ENCODE results near the gene SP5.
A peak's percentile ranks its signal among the peaks of the same experiment; 100 is the strongest.
"Not testable (repeated sequence)": the region's sequence is repeated elsewhere in the genome, so short reads cannot be mapped to it uniquely, and the experiment has no call there.

The SP5 gene

GRCh38 chr2:170715062-170715931 is at the start of gene SP5:
TSS of gene SP5 (plus strand) at chr2:170715337. CDS start at chr2:170715513, 176 bp downstream.
- peak in 1 of 2 donors; percentile 30 for DNase-seq

GRCh38 chr2:170665743-170666142 is 49.4 kb upstream of the SP5 start:
- no peak for DNase-seq

DNA sequence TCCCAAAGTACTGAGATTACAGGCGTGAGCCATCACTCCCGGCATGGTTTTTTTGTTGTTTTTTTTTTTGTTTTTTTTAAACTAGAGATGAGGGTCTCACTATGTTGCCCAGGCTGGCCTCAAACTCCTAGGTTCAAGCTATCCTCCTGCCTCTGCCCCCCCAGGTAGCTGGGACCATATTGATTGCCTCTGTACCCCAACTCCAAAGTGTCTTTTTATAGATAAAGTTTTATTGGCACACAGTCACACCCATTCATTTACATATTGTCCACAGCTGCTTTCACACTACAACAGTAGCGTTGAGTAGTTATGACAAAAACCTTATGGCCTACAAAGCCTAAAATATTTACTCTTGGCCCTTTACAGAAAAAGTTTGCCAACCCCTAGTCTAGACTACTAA is 45.2 kb upstream of the SP5 start:
- no peak for DNase-seq

- no peak for DNase-seq
These were observed 44.5 kb upstream of the SP5 start for GRCh38 chr2:170670651-170671050.

DNA sequence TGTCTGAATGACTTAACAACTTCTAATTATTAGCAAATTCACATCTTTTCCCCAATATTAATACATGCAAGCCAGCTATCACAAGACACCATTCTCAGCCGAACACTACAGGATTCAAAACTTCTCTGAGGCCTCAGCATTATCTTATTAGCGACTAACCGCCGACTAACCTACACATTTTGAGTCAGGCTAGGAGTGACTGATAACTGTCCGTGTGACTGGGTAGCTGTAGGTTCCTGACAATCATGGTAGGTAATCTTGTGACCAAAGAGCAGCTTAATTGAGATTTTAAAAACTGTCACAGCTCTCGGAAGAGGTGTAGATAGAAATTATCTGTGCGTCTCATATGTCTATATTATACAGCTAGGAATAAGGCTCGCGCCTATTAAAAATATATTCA is 44.1 kb upstream of the SP5 start:
- no peak for DNase-seq

- DNase-seq, result not testable (repeated sequence)
These were observed 40.9 kb upstream of the SP5 start for GRCh38 chr2:170674282-170674681.

DNA sequence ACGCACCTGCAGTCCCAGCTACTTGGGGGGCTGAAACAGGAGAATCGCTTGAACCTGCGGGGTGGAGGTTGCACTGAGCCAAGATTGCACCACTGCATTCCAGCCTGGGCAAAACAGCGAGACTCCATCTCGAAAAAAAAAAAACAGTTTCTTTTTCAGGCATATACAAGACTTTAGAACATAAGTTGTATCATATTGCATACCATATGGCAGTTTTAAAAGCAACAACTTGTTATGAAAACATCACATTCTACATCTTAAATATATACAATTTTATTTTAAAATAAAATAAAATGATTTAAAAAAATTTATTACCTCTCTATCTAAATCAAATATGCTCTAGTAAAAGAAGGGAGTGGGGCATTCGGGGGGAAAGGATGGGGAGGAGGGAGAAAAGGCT is 39.4 kb upstream of the SP5 start:
- DNase-seq, result no peak

- DNase-seq, result no peak
These were observed 35.5 kb upstream of the SP5 start for GRCh38 chr2:170679607-170680079.

GRCh38 chr2:170680172-170680941 is 34.8 kb upstream of the SP5 start:
- no peak for DNase-seq

GRCh38 chr2:170681311-170681710 is 33.8 kb upstream of the SP5 start:
- DNase-seq, result no peak

- DNase-seq, result no peak
These were observed 29.5 kb upstream of the SP5 start for GRCh38 chr2:170685591-170685990.

DNA sequence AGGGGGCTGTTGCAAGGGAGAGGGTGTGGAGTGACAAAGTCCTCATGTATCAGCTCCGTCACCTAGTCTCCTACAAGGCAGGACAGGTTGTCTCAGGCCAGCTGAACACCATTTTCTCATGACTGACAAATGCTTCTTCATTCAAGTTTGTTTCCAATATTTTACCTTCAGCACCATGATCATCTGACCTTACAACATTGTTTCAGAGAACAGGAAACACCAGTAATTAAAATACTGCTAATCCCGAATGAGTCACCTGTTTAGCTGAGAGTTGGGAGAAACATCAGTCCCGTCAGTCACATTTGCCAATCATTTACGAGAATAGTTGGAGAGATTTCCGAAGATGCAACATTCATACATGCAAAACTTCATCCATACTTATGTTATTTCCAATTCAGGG is 25.7 kb upstream of the SP5 start:
- DNase-seq, result no peak

DNA sequence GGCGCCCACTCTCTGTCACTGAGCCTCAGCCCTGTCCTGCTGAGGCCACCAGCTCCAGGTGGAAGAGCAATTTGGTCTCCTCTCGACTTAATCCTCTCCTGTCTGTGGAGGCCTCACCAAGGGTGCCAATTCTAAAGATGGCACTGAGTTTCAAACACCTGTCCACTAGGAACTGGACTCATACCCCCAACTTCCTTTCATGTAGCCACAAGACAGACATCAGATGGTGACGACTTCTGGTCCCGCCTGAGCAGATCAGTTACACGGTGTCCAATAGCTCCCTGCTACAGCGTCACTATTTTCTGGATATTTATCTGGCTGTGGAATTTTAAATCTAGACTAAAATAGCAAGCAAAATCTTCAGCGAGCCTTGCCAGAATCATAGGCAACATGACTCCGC is 24.5 kb upstream of the SP5 start:
- DNase-seq, result no peak

GRCh38 chr2:170694316-170694715 is 20.8 kb upstream of the SP5 start:
- no peak for DNase-seq

- no peak for DNase-seq
These were observed 19.4 kb upstream of the SP5 start for GRCh38 chr2:170695521-170696410.

GRCh38 chr2:170696948-170697347 is 18.2 kb upstream of the SP5 start:
- no peak for DNase-seq

- no peak for DNase-seq
These were observed 14.1 kb upstream of the SP5 start for GRCh38 chr2:170701011-170701410.

DNA sequence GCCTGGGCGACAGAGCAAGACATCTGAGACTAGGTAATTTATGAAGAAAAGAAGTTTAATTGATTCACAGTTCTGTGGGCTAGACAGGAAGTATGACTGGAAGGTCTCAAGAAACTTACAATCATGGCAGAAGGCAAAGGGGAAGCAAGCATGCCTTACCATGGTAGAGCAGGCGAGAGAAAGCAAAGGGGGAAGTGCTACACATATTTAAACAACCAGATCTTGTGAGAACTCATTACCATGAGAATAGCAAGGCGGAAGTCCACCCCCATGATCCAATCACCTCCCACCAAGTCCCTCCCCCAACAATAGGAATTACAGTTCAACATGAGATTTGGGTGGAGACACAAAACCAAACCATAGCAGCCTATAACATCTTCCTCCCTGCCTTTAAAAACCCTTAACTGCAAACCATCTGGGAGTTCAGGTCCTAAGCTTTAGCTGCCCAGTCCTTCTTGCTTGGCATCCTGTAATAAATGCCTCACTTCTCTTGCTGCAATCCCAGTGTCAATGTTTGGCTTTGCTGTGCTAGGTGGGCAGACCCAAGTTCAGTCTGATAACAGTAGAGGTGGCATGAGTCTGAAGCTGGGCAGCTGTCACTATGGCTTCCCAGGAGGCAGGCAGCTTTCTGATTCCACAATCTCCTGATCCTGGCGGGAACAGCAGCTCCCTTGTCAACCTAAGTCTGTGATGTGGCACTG is 11.2 kb upstream of the SP5 start:
- peak in 1 of 2 donors; percentile 25 for DNase-seq

- peak; percentile 32 to 48 for DNase-seq
These were observed 7.0 kb upstream of the SP5 start for GRCh38 chr2:170707821-170708795.

DNA sequence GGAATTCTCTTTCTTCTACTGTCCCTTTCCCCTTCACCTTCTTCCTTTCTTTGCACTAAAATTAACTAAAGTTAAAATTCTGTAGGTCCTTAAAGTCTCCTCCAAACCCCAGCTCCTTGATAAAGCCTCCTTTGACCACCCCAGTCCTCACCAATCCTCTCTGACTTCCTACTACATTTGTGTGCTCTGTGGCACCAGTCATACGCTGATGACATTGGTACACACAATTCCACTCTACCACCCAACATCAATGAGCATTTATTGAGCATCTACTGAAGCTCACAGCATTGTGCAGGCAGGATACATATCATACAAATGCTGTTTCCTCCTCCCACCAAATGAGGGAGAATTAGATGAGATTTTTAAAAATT is 4.5 kb upstream of the SP5 start:
- DNase-seq, result no peak

GRCh38 chr2:170711196-170711773 is 3.9 kb upstream of the SP5 start:
- DNase-seq, result no peak
